GM12892 (cell line): ENCODE data around the gene JPH3.

Experiments
- POLR2A ChIP-seq: IDR thresholded peaks from 2 replicates; pipeline ENCODE4 v1.6.1; 2011; ENCODE audit warnings: low read depth, low read length, control low read depth
- POLR2AphosphoS5 ChIP-seq: IDR thresholded peaks from 2 replicates; pipeline ENCODE4 v1.6.1; 2011; ENCODE audit warnings: low read depth, low read length, control low read depth
- TAF1 ChIP-seq: IDR thresholded peaks from 2 replicates; pipeline ENCODE4 v1.6.1; 2011; ENCODE audit warnings: low read depth, mild to moderate bottlenecking, control low read depth, low read length, borderline replicate concordance

DNA sequence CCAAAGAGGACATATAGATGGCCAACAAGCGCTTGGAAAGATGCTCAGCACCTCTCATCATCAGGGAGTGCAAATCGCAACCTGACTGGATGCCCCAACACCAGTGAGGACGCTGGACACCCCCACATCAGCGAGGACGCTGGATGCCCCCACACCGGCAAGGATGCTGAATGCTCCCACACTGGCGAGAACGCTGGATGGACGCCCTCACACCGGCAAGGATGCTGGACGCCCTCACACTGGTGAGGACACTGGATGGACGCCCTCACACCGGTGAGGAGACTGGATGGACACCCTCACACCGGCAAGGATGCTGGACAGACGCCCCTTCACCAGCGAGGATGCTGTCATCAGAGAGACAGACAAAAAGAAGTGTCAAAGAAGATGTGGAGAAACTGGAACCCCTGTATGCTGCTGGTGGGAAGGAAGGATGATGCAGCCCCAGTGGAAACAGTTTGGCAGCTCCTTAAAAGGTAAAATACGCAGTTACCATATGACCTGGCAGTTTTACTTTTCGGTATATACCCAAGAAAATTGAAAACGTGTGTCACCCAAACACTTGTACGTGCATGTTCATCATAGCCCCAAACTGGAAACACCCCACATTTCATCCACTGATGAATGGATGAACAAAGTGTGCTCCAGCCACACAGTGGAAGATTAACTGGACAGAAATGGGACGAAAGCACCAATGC, 10.1 kb upstream of the JPH3 start:
- TF ChIP-seq POLR2AphosphoS5 (no peak), TAF1 (no peak), POLR2A (no peak)
